Liver (tissue), 9 donors: ENCODE measurements around the gene SLC44A3. TPM values are rescaled to one million over a fixed set of nuclear protein-coding genes. Genes with fewer than 3 reads are reported as not detected.

Experiments
- DNase-seq: peaks from one replicate; pipeline ENCODE4 v3.0.0-alpha.2; 2017; ENCODE audit warnings: low spot score
- H3K27ac ChIP-seq, 2 donors: one replicate each; pipeline ENCODE4 v1.7.0; 2013; ENCODE audit warnings: inconsistent platforms in 2 of 2, low read length in 2 of 2, control low read depth in 1 of 2, low read depth in 1 of 2, mild to moderate bottlenecking in 1 of 2
- H3K27me3 ChIP-seq, 4 donors: one replicate each; pipeline versions ENCODE4 v1.6.1 to v1.7.0; 2013; ENCODE audit warnings: low read length in 3 of 4, inconsistent platforms in 1 of 4, mild to moderate bottlenecking in 1 of 4, moderate library complexity in 1 of 4; ENCODE audit not compliant: control insufficient read depth in 4 of 4, insufficient read depth in 4 of 4
- H3K36me3 ChIP-seq, 4 donors: one replicate each; pipeline versions ENCODE4 v1.6.1 to v1.7.0; 2013; ENCODE audit warnings: low read length in 3 of 4, mild to moderate bottlenecking in 3 of 4, low read depth in 1 of 4, moderate library complexity in 1 of 4; ENCODE audit not compliant: control insufficient read depth in 4 of 4, insufficient read depth in 3 of 4
- H3K4me1 ChIP-seq, 4 donors: one replicate each; pipeline versions ENCODE4 v1.6.1 to v1.7.0; 2013; ENCODE audit warnings: low read length in 3 of 4, mild to moderate bottlenecking in 3 of 4, moderate library complexity in 1 of 4; ENCODE audit not compliant: control insufficient read depth in 4 of 4, insufficient read depth in 4 of 4
- H3K4me3 ChIP-seq, 3 donors: one replicate each; pipeline versions ENCODE4 v1.6.1 to v1.7.0; 2013; ENCODE audit warnings: low read length in 3 of 3, control low read depth in 1 of 3, low read depth in 1 of 3, mild to moderate bottlenecking in 1 of 3
- H3K9ac ChIP-seq, 2 donors: one replicate each; pipeline ENCODE4 v1.7.0; 2013; ENCODE audit warnings: low read length in 2 of 2, mild to moderate bottlenecking in 2 of 2, moderate library complexity in 2 of 2, control low read depth in 1 of 2, low read depth in 1 of 2
- H3K9me3 ChIP-seq, 4 donors: one replicate each; pipeline versions ENCODE4 v1.6.1 to v1.7.0; 2013; ENCODE audit warnings: low read length in 3 of 4; ENCODE audit not compliant: control insufficient read depth in 4 of 4
- FOXA2 ChIP-seq: IDR thresholded peaks from 2 replicates; pipeline ENCODE4 v1.6.1; 2016; ENCODE audit warnings: antibody characterized with exemption
- HNF4G ChIP-seq: IDR thresholded peaks from 2 replicates; pipeline ENCODE4 v1.6.1; 2016; ENCODE audit warnings: antibody characterized with exemption
- NR2F2 ChIP-seq: IDR thresholded peaks from 2 replicates; pipeline ENCODE4 v1.6.1; 2016; ENCODE audit warnings: antibody characterized with exemption
- RAD21 ChIP-seq, 2 donors: IDR thresholded peaks; 2 replicates each; pipeline ENCODE4 v1.6.1; 2016; ENCODE audit warnings: antibody characterized with exemption in 2 of 2, mild to moderate bottlenecking in 2 of 2
- REST ChIP-seq: IDR thresholded peaks from 2 replicates; pipeline ENCODE4 v1.6.1; 2016; ENCODE audit warnings: antibody characterized with exemption, mild to moderate bottlenecking
- RXRA ChIP-seq, 2 donors: IDR thresholded peaks; 2 replicates each; pipeline ENCODE4 v1.6.1; 2017 to 2018; ENCODE audit warnings: antibody characterized with exemption in 2 of 2, mild to moderate bottlenecking in 1 of 2
- SP1 ChIP-seq: IDR thresholded peaks from 2 replicates; pipeline ENCODE4 v1.6.1; 2018; ENCODE audit warnings: antibody characterized with exemption, mild to moderate bottlenecking
- YY1 ChIP-seq: IDR thresholded peaks from 2 replicates; pipeline ENCODE4 v1.6.1; 2016; ENCODE audit warnings: antibody characterized with exemption, mild to moderate bottlenecking
- whole genome bisulfite sequencing: extraction: QIAGEN DNeasy Blood & Tissue Kit; methylation state at CpG from one replicate; pipeline ENCODE4 v1.1.7; 2013; 5-methylcytosine and 5-hydroxymethylcytosine counted together
- polyA plus RNA-seq, 2 donors: library from polyadenylated mRNA; stranded (reverse) in 1 of 2; unstranded in 1 of 2; fragments of 200-250 nt in 1 of 2; fragments of >200 nt in 1 of 2; fragmentation: Nextera tagmentation in 1 of 2; extraction: Ambion mirVana in 1 of 2; gene quantifications; one replicate each; pipeline versions ENCODE4 v1.2.1 to v1.2.3, GENCODE V29; 2013 to 2015
- total RNA-seq, 2 donors: library from RNA; depleted of rRNA; stranded (reverse); fragments of >200 nt; gene quantifications; one replicate each; pipeline ENCODE4 v1.2.3, GENCODE V29; 2014
- TF ChIP-seq, protein P1 (sequence below): IDR thresholded peaks from 2 replicates; pipeline ENCODE4 v1.6.1; 2016; ENCODE audit warnings: antibody characterized with exemption
- TF ChIP-seq, protein P2 (sequence below): fragments of 150-350 bp; IDR thresholded peaks from 2 replicates; pipeline ENCODE4 v1.5.1; 2017; ENCODE audit warnings: improper control_type of control experiment, low read depth, low read length; ENCODE audit not compliant: missing input control
- donor health status: healthy.
- donor health status: healthy.
- donor health status: healthy.
- donor health status: healthy.
- donor health status: healthy.

Gene SLC44A3
- total and polyA plus RNA-seq, 4 donors: 2.4 to 2.8 (median 2.7) TPM

DNA sequence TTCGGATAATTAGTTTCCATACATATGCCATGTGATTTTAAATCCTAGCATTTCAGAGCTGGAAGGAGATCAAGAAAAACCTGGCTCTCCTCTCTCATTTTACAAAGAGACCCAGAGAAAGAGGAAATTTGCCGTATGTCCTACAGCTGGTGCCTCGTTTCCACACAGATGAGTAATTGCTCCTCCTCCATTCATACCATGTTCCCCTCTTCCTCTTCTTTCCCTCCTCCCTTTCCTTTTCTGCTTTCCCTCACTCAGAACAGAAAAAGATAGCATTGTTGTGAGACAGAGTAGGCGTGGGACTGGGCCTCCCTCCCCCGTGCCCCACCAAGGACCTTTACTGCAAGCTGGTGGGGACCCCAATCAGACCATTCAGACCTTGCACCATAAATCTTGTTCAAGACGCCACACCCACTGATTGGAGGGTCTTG lies 13.7 kb upstream of the SLC44A3 start:
- no peak for TF ChIP-seq REST
- TF ChIP-seq RAD21 (IDR thresholded peaks at IDR 0.05): no peak
- no peak for TF ChIP-seq FOXA2
- no peak for TF ChIP-seq HNF4G
- 60% methylated on average over 6 of the region's 6 CpGs for WGBS
- no peaks in the 10 kb centered on the region for H3K36me3 ChIP-seq
- no peaks in the 10 kb centered on the region for H3K9me3 ChIP-seq
- no peak for DNase-seq
- no peak overlapping the region for H3K9ac ChIP-seq
- no peak overlapping the region for H3K4me3 ChIP-seq
- H3K27ac ChIP-seq: no peak overlapping the region
- no peaks in the 10 kb centered on the region for H3K27me3 ChIP-seq
- peaks cover 1 to 8% (median 2%) of the 10 kb centered on the region in 4 donors for H3K4me1 ChIP-seq

DNA sequence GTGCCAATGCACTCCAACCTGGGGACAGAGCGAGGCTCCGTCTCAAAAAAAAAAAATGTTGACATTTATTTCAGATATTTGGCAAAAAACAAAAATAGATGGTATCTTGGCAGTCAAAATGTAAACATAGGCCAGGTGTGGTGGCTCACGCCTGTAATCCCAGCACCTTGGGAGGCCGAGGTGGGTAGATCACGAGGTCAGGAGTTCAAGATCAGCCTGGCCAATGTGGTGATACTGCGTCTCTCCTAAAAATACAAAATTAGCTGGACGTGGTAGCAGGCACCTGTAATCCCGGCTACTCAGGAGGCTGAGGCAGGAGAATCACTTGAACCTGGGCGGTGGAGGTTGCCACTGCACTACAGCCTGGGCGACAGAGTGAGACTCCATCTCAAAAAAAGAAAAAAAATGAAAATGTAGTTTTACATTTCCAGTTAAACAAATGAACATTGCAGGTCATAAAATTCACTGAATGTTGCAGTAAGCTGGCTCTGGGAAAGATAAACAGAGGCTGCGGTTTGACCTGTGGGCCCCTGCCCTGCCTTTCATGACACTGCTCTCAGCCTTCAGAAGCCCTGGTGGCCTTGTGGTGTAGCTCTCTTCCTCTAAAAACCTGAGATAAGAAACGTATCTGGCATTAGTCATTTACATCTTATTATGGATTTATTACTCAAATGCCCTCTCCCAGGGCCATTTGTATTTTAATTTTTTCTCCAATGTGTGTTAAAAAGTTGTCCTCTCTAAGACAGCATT lies 12.2 kb upstream of the SLC44A3 start:
- Histone ChIP-seq H3K9me3 (peaks cover 0 to under 1% (median 0%) of the 10 kb centered on the region in 4 donors), H3K9ac (no peak overlapping the region), H3K4me1 (peaks cover 0 to 1% (median 0%) of the 10 kb centered on the region in 4 donors), H3K27me3 (no peaks in the 10 kb centered on the region), H3K36me3 (no peaks in the 10 kb centered on the region), H3K4me3 (no peak overlapping the region), H3K27ac (no peak overlapping the region)
- DNase-seq: no peak
- peak; percentile 15 for TF ChIP-seq NR2F2
- no peak for TF ChIP-seq REST
- peak in 1 of 2 donors; percentile 8 for TF ChIP-seq RXRA (IDR thresholded peaks at IDR 0.05)
- TF ChIP-seq SP1: no peak
- TF ChIP-seq, protein P1, sequence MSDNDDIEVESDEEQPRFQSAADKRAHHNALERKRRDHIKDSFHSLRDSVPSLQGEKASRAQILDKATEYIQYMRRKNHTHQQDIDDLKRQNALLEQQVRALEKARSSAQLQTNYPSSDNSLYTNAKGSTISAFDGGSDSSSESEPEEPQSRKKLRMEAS: no peak
- TF ChIP-seq, protein P2, sequence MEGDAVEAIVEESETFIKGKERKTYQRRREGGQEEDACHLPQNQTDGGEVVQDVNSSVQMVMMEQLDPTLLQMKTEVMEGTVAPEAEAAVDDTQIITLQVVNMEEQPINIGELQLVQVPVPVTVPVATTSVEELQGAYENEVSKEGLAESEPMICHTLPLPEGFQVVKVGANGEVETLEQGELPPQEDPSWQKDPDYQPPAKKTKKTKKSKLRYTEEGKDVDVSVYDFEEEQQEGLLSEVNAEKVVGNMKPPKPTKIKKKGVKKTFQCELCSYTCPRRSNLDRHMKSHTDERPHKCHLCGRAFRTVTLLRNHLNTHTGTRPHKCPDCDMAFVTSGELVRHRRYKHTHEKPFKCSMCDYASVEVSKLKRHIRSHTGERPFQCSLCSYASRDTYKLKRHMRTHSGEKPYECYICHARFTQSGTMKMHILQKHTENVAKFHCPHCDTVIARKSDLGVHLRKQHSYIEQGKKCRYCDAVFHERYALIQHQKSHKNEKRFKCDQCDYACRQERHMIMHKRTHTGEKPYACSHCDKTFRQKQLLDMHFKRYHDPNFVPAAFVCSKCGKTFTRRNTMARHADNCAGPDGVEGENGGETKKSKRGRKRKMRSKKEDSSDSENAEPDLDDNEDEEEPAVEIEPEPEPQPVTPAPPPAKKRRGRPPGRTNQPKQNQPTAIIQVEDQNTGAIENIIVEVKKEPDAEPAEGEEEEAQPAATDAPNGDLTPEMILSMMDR: no peak
- no peak for TF ChIP-seq YY1
- WGBS: 77% methylated on average over 12 of the region's 12 CpGs
